Erythroblast (primary cell): ENCODE results near the gene KRABD2.

Experiments used
- DNase-seq, 2 experiments: peaks; one replicate each; lab custom pipeline; 2025; lab: John Stamatoyannopoulos, UW
- GATA1 ChIP-seq: IDR thresholded peaks from 2 replicates; pipeline ENCODE4 v1.6.1; 2011; ENCODE audit warnings: low read depth, mild to moderate bottlenecking, control low read depth, low read length, moderate library complexity
- POLR2A ChIP-seq: IDR thresholded peaks from 2 replicates; pipeline ENCODE4 v1.6.1; 2011; ENCODE audit warnings: mild to moderate bottlenecking, low read length

Gene KRABD2

DNA sequence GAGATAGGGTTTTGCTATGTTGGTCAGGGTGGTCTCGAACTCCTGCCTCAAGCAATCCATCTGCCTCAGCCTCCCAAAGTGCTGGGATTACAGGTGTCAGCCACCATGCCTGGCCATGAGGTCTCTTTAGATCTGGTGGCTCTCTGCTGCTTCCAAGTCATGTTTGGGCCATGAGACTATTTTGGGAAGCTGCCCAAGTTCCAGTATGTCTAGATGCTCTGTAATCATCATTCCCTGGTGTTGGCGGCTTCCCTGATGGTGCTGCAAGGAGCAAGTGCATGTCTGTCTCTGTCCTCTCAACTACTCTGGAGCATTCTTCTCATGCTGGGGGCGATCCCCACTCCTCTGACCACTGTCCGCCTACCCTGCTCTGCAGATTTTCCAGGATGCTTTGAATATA lies 43.2 kb downstream of the KRABD2 start:
- no peak for DNase-seq
- TF ChIP-seq POLR2A: no peak
- no peak for TF ChIP-seq GATA1

DNA sequence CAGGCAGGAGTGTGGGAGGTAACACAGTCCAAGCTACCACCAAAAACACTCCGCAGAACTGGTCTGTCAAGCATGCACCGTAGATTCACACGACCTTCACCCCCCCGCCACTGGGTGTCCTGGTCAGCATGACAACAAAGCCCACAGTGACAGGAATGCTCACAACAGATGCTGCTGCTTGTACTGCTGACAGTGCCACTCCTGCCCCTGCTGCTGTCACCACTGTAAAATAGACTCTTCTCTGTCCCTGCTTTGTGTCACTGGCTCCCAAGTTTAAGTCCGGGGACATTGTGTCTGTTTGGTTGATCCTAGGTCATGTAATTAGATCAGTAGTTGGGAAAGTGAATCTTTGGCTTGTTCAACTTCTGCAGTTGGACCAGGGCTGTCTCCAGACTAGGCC lies 43.8 kb downstream of the KRABD2 start:
- no peak for DNase-seq
- TF ChIP-seq GATA1 (no peak), POLR2A (no peak)

DNA sequence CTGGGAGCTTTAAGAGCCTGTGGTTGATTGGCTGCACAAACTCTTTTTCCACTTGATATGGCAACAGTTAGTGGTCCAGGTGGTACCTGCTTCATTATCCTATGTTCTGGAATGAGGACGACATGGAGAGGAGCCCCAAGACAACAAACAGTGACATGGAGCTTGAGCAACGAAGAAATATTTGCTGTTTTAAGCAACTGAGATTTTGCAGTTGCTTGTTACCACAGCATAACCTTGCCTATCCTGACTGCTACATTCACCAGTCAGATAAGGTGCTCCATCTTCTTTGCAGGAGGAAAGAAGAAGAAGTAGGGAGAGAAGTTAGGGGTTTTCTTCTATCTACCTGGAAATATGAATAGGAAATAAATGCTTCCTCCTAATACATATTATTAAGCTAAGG lies 44.4 kb downstream of the KRABD2 start:
- DNase-seq: no peak
- TF ChIP-seq GATA1: no peak
- no peak for TF ChIP-seq POLR2A

DNA sequence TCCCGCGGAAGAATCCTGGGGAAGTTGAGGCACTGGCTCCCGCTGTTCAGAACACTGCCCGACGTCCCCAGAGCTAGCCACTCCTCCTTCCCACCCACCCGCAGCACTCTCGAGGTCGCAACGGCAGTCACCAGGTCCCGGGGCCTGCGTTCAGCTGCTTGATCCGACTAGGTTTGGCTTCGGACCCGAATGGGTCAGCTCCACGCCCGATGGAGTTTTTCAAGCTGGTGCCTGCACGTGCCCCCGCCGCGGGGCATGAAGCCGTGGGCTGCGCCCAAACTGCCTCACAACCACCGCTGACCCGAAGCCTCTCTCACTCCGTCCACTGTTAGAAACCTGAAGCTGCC lies 49.2 kb downstream of the KRABD2 start:
- TF ChIP-seq GATA1 (no peak), POLR2A (no peak)
- no peak for DNase-seq
